Activated T-cell treated with anti-CD3 and anti-CD28 coated beads for 24 hours (primary cell): ENCODE measurements around the gene STK35.

Experiments
- DNase-seq: peaks from one replicate; pipeline ENCODE4 v3.0.0-alpha.2; 2020; ENCODE audit warnings: low read depth

STK35 gene

DNA sequence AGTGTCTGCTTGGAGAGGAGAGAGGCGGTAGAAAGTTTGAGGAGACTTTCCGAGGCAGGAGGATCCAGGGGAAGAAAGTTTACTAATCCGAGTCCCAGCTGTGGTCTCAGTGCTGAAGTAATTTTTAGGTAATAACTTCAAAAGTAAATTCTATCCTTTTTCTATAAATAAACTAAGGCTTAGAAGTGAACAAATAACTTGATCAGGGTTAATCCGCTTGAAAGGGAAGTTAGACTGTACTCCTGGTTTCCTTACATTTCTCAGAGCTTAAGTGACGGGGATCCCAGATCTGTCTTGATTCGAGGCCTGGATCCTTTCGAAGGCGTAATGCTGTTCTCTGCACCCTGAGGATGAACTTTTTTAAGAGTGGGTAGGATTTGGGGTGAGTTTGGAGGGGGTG, 2.6 kb downstream of the STK35 start:
- DNase-seq: no peak

DNA sequence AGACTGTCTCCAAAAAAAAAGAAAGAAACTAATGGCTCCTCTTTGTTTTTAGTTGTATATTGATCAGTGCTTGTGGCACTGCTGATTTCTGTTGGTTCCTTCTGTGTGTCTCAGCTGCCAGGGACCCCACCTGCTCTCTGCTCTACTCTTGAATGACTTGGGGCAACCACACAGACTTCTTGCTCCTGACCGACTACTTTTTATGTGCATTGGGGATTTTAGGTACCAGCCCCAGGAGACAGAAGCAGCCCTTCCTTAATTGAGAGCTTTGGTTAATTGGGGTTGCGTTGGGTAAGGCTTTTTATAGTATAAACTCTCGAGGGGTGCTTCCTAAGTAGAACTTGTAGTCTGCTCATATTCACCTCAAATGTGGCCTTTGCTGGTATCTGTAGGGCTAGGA, 6.9 kb downstream of the STK35 start:
- DNase-seq: no peak

DNA sequence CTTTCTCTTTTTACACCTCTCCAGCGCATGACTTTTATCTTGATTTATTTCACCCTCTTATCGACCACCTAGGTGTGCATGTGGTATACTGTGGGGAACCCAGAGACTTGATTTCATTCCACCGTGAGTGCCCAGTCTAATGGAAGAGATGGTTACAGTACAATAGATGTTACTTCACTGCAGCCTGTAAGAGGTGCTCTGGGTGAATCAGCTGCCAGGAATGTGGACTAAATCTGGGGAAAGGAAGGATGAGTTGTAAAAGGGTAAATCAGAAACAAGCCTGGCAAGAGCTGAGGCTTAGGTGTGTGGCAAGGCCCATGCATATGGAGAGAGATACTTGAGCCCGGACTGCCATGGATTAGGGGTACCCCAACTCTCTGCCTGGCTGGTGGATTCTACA, 7.4 kb downstream of the STK35 start:
- no peak for DNase-seq

DNA sequence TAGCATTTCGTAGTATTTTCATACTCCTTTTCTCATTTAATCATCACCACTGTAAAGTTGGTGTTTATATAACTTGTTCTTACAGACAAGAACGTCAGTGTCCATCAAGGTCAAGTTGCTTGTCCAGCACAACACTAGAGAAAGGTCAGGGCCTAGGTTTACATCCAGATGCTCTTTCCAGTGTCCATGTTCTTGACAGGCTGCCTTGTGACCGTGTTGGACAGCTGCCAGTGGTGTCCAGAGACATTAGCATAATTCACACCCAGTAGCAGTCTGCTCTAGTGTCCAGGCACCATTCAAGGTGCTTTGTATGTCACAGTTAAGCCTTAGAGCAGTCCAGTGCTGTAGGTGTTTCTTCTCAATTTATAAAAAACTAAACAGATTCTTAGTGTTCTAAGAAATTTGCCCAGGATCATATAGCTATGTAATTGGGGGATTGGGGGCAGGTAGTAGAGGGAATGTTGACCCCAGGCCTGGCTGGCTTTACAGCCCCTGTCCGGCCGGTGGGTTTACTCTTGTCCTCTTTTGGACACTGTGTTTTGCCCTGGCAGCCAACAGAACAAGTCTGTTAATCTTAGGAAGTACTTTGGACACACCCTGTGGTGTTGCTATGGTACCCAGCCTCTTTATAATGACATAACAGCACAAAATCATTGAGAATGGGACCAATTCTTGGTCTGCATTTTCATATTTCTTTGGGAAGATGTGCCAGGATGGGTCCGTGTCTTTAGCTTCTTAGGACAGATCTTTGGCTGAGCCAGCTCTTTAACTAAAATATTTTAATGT, 8.0 kb downstream of the STK35 start:
- DNase-seq: no peak

DNA sequence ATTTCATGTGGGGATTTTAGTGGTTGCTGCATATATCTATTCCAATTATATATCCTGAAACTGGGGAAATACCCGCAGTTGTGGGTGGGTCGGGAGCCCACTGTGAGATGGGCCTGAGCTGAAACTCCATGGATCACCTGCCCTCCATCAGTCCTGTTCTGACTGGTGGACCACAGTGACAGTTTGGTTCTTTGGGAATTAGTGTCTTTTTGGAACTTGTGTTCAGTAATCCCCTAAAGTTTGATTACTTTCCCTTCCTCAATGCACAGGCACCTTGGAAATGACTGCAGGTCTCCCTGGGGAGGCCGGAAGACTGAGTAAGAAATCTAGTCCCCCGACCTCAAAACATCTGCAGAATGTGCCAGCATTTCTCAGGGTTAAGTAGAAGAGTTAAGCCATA, 11.3 kb downstream of the STK35 start:
- no peak for DNase-seq

DNA sequence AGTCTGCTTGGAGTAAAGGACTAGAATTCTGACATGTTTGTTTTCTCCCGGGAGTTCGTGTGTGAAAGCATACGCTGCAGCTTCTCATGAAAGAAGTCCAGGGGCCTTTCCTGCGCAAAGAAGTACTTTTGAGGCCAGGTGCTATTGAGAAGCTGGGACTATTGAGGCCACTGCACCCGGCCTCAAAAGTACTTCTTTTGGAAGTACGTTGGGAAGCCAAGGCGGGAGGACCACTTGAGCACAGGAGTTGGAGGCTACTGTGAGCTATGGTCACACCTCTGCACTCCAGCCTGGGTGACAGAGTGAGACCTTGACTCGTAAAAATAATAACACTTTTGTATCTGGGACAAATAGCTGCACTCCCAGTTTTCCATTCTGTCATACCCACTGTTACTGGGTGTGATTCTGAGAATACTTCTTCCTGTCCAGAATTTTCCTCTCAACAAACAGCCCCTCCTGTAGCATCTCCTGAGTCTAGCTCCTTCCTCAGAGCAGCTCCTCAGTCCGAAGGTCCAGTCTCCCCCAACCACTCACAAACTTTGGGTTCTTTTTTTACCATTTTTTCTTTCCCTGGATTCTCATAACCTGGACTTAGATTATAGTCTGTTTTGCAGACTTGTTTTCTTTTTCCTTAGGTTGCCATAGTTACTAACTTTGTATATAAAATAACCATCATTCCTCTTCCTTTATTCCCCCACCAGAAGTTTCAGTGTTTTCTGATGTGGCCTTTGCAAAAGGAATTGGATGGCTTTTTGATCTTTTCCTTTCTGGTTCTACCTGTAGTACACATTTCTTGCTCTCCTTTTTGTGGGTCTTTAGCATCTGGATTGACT, 12.7 kb downstream of the STK35 start:
- DNase-seq: no peak

DNA sequence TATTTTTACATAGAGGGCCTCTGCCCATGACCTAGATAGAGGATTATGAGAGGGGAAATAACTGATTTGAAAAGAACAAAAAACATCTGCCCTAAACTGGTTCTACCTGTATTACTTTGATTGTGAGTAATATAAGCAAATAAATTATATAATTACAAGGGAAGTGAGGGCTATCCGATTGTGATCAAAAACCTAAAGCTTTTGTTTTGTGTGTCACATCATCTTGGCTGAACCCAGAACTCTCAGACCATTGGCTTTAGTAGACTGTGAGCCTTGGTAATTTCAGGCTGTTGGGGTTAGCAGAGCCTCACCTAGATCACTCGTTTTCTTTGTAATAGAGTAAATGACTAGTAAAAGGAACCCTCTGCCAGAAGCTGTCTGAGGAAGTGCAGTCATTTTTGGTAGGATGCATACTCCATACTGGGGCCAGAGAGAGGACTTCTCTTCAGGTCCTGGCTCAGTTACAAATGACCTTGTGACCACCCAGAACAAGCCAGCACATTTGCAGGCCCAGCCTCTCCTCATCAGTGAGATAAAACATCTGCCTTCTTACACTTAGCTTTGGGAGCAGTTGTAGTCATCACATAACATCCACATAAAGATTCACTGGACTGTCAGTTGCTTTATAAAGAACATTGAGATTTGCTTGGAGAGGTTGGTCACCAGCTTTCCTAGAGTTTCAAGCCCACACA, 13.5 kb downstream of the STK35 start:
- DNase-seq: no peak

DNA sequence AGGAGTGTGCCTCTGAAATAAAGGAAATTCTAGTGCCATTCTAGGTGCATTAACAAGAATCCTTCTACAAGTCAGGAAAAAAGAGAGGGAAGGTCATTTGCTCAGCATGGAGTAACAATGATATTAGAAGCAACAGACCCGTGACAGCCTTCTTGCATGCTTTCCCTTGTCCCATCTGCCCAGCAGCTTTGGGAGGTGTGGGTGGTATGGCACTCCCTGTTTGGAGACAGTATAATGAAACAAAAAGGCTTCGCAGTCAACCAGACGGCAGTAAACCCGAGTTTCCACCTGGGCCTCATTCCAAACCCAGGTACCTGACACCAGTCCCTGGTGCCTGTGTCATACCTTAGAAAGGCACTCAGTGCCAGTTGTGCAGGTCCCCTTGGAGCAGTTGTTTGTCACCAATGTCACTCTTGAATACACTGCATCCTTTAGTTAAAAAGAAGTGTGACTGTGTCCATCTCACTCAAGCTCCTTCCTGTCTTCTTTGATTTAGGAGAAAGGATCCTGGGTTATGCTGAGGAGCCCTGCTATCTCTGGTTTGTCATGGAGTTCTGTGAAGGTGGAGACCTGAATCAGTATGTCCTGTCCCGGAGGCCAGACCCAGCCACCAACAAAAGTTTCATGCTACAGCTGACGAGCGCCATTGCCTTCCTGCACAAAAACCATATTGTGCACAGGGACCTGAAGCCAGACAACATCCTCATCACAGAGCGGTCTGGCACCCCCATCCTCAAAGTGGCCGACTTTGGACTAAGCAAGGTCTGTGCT, 14.7 kb downstream of the STK35 start:
- DNase-seq: no peak

DNA sequence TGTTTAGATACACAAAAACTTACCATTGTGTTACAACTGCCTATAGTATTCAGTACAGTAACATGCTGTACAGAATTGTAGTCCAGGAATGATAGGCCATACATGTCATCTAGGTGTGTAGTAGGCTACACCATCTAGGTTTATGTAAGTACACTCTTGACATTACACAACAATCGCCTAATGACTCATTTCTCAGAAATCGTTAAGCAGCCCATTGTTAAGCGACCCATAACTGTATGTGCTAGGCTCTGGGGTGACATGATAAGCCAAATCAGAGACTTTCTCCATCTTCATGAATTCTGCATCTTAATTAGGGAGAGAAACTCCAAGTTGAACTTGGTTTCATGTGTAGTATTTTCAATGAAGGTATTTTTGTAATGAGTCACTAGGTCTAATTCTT, 17.2 kb downstream of the STK35 start:
- DNase-seq: no peak

DNA sequence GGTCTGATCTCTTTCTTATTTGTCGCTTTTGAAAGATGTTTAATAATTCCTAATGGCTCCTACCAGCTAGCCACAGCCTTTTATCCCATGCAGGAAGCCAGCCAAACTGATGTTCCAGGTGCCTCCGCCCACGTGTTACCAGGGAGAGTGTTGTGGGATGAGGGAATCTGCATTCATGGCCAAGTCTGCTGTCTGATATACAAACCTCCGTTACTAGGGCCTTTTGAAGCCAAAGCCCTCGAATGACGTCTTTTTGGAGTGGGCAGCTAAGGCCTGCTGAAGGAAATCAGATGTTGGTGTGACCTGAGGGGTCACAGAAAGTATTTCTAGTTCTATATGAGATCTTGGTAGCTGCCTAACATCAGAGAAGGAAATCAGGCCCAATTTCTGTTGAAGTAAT, 21.3 kb downstream of the STK35 start:
- DNase-seq: no peak

DNA sequence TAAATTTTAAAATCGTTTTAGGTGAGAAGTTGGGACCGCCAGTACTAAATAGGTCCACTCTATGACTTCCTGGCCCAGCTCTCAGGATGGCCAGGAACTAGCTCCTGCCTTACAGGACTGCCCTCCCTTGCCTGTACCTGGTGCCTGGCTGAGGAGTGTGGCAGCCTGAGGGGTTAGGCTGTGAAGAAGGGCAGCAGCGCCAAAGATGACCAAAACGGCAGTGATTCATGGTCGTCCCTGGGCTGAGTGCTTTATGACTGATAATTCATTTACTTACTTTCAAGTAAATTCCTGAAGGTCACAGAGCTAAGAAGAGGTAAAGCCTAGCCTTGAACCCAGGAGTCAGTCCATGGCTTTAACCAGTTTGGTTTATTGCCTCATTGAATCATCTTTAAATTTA, 22.1 kb downstream of the STK35 start:
- no peak for DNase-seq

DNA sequence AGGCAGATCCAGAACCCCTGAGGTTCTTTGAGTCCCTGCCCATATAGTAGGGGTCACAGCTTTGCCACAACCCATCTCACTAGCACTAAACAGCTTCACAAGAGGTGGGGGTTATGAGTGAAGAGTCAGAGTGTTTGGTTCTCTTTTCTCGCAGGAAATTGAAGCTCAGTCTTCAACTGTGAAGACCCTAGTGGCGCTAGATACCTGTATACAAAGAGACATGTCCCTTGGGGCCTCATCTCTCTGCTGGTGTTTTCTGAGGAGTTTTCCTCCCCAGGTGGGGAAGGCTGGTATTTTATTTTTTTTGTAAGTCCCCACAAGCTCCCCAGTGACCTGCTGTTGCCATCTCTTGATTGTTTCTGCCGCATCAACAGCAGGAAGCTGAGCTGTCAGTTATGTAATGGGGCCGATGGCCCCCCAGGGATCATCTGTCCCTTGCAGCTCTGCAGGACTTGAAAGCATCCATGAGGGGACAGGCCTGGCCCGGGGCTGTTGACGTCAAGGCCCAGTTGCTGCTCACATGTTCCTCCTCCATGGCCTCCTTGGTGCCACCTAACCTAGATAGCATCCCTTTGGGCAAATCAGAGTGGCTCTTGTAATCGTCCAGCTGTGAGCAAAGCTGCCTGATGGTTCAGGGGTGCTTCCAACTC, 23.1 kb downstream of the STK35 start:
- no peak for DNase-seq

DNA sequence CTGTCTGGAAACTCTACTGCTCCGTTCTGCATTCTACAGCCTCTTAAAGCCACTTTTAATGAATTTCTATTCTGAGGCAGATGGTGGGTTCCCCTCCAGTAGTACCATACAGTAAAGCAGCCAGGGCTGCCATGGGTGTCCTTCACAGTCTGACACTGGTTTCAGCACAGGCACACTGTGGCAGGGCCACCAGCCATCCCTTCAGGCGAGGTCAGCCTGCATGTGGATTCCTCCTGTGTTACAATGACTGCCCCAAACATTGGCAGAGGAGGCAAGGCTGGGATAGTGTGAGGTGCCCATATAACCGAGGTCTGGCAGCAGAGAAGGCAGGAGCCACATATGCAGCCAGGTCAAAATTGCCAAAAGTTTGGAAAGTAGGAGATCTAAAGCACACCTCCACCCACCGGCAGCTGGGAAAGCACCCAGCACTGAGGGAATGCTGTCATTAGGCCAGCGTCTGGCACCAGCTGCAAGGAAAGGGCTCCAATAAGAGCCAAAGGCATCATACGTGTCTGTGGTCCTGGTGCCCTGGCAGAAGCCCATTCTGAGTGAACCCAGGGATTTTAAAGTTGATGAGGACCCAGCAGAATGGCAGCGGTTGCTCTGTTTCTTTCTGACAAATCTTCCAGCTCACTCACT, 24.0 kb downstream of the STK35 start:
- DNase-seq: no peak

DNA sequence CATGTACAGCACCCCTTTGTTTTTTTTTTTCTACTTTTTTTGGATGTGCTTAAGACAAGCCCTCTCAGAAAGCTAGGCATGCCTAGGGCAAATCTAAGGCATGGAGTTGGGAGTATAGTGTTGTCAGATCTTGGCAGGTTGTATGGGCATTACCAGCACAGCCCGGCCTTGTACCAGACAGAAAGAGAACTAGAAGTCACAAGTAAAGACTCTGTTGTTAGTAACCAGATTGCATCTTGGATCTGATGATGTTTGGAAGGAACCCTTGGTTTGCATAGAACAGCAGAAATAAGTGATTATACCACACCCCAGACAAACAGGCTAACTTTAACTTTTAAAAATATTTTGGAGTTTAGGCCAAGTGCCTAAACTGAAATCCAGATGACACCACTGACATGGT, 25.6 kb downstream of the STK35 start:
- DNase-seq: no peak

DNA sequence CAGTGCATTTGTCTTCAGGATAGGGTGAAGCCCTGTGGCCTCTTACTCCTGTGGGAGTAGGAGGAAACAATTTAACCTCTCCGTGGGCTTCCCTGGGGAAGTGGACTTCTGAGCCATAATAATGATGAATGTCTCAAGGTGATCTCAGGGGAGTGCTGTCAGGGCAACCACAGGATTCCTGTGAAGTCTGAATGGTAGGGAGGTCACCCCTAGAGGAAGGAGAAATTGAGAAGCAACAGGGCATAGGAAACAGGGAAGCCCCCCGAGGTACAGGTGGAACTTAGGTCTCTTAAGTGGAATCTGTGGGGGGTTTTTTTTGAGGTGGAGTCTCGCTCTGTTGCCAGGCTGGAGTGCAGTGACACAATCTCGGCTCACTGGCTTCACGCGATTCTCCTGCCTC, 26.9 kb downstream of the STK35 start:
- DNase-seq: no peak

DNA sequence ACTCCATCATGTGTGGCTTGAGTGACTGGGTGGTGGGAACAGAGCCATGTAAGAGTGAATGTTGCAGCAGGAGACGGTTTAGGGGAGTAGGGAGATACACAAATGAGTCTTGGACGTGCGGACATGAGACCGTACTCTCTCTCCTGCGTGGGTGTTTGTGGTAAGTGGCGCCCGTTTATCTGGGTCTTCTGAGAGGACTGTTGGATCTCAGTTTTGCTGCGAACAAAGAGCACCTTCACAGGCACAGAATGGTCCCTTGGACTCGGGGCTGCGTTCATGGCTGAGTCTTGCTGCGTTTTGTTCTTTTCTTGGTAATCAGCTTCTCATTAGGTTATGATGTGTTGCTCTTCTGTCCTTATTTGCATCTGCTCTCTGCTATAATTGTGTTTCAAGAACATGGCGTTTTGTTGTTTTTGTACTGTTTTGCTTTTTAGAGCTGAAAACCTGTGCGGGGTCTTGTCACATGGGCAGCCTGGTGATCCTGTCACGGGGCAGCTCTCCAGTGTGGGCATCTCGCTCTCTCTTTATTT, 28.5 kb downstream of the STK35 start:
- DNase-seq: no peak

DNA sequence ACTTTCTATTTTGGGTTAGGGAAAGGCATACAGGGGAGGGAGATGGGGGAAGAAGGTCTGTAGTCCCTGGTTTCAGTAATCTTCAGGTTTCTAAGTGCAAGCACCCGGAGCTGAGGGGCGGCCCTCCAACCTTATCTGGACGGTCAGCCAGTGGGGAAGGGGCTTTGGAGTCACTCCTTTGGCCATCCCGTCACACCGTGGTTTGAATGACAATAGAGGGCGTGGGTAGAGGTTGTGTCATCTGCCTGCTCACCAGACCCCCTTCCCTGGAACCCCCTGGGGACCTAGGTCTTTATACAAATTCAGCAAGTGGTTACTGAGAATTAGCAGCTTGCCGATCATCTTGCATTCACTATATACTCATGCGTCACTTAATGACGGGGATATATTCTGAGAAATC, 29.1 kb downstream of the STK35 start:
- DNase-seq: no peak

DNA sequence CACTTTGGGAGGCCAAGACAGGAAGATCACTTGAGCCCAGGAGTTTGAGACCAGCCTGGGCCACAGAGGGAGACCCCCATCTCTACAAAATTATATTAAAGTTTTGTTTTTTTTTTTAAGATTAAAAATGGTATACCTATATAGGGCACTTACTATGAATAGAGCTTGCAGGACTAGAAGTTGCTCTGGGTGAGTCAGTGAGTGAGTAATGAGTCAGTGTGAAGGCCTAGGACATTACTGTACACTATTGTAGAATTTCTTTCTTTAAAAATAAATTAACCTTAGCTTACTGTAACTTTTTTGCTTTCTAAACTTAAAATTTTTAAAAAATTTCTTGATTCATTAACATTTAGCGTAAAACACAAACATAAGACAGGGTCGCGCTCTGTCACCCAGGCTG, 29.7 kb downstream of the STK35 start:
- DNase-seq: no peak

DNA sequence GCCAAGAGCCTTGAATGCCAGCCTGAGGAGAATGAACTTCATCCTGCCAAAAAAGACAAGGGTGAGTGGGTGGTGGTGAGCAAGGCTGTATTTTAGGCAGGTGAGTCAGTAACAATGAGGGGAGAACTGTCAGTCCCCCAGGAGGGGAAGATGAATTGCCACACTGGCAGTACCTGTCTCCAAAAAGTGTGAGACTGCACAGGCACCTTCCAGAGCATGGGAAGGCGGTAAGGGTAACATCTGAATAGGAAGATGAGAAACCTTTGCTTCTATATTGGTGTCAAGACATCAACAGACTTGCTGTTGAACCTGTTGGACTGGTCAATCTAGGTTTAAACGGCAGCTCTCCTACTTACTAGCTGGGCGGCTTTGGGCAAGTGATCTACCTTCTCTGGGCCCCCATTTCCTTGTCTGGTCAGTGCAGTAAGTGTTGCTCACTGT, 30.9 kb downstream of the STK35 start:
- no peak for DNase-seq

DNA sequence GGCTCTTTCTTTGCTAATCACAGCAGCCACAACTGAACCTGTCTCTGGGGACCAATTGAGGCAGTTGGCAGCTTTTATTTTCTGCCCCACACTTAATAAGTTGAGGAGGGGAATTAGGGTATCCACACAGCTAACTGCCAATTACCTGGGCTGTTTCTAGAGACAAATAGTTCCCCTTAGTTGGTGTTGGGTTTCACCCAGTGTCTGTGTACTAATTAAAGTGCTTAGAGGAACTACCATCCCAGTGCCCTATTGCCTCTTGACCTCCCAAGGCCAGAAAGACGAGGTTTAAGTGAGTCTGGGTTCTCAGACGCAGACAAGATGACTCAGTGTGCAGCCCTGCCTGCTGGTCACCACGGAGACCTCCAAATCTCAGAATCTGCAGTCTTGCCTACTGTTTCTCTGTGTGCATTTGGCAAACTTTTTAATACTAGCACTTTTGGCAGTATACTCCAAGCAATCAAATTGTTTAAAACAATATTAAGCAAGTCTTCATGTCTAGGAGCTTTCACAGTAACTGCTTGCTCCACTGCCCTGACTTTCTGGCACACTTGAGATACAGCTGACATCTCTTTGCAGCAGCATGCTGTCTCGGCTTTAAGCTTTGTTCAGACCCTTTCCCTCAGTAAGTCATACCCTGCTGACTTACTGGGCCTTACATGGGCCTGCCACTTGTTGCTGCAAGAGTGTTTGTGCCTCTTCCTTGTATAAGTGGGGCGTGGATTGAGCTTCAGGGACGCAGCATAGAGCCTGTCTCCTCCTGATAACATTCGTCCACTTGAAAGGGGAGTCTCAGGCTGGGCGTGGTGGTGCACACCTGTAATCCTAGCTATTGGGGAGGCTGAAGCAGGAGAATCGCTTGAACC, 31.9 kb downstream of the STK35 start:
- no peak for DNase-seq
